Activated naive CD4-positive, alpha-beta T cell treated with anti-CD3 and anti-CD28 coated beads, Interleukin-2, amount 50 U/mL, for 16 hours (primary cell): ENCODE data around the gene IL21R.

Experiments
- DNase-seq: peaks from one replicate; pipeline ENCODE4 v3.0.0-alpha.2; 2020

The IL21R gene

DNA sequence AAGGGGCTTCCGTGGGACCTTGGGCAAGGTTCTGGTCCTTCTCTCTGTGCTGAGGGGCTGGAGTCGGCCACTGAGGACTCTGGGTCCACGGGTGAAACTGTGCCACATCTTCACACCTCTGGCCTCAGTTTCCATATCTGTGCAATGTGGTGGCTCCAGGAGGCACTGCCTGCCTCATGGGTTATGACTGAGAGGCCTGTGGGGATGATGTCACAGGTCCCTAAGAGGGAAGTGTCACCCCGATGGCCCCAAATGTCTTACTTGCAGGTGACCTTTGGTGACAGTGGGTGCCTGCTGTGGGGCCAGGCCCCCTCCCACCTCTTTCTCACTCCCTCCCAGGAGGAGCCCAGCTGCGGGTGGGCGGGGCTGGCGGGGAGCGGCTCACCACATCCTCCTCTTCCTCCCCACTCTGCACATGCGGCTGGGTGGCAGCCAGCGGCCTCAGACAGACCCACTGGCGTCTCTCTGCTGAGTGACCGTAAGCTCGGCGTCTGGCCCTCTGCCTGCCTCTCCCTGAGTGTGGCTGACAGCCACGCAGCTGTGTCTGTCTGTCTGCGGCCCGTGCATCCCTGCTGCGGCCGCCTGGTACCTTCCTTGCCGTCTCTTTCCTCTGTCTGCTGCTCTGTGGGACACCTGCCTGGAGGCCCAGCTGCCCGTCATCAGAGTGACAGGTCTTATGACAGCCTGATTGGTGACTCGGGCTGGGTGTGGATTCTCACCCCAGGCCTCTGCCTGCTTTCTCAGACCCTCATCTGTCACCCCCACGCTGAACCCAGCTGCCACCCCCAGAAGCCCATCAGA lies at the start of gene IL21R:
IL21R (plus strand) TSS at position 407 of the 801 bp plus-strand sequence. CDS start 27,898 bp downstream, outside the sequence.
- DNase-seq, result peak; percentile 83

DNA sequence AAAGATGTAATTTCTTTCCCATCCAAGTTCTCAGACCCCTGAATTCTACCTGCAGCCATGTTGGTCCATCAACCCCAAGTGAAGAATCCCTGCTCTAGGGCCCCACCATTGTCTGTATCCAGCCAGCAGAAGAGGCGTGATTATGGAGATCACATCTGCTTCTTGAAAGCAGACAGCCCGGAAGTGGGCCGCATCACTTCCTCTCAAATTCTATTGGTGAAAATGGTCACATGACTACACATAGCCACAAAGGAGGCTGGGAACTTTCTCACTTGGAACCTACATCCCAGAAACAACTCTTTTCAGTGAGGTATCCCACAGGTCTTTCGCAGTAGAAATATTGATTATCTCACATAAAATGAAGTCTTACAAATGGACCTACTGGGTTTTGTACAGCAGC lies 48.1 kb upstream of the IL21R start:
- no peak for DNase-seq

DNA sequence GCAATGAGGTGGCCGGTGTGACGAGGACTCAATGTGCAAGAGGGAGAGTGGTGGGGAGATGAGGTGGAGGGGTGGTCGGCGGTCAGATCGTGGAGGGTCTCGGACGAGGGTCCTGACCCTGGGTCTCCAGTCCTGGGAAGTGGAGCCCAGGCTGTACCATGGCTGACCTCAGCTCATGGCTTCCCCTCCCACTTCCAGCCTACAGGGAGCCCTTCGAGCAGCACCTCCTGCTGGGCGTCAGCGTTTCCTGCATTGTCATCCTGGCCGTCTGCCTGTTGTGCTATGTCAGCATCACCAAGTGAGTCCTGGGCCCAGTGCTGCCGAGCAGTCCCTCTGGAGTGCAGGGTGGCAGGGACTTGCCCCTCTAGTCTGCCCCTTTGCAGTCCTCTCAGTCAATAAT lies 46.4 kb upstream of the IL21R start:
- peak; percentile 62 for DNase-seq

DNA sequence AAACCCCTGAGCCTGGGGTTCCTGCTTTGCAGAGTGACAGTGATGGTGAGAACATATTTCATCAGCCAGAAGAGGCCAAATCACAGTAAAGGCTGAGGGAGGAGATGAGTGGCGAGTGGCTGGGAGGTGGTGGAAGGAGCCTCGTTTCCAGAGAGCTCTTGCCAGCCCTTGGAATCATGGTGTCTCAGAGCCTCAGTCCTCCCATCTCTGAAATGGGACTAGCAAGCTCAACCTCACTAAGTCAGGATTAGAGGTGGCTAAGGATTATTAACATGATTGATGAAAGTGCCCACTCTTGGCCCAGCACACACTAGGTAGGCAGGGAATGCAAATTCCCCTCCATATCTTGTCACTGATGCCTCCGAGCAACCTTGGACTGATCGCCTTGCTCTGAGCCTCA lies 45.2 kb upstream of the IL21R start:
- no peak for DNase-seq

DNA sequence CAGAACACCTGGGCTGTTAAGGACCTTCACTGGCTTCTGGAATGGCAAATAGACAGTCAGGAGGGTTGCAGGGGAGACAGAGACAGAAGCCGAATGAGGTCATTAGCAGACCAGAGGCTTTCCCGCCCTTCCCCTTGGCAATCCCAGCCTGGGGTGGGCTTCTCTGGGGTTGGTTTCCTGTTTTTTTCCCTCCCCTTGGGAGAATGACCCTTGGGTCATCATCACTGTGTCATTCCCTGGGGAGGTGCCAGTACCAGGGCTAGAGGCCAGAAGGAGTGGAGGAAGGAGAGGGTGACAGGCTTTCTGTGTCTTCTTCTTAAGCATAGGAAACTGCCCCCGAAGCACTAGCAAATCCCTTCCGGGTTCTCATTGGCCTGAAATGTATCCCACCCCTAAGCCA lies 42.9 kb upstream of the IL21R start:
- no peak for DNase-seq

DNA sequence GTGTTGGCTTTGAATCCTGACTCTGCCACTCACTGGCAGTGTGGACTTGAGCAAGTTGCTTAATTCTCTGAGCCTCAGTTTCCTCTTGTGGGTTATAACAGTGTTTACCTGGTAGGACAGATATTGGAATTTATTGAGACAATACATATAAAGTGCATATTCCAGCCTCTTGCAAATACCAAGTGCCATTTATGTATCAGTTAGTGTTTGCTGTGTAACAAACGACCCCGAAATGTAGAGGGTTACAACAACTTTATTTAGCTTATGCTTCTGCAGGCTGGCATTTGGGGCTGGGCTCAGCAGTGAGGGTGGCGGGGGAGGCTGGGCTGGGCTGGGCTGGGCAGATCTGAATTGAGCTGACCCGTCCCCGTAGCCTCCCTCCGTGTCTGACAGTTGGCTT lies 42.4 kb upstream of the IL21R start:
- DNase-seq, result no peak

DNA sequence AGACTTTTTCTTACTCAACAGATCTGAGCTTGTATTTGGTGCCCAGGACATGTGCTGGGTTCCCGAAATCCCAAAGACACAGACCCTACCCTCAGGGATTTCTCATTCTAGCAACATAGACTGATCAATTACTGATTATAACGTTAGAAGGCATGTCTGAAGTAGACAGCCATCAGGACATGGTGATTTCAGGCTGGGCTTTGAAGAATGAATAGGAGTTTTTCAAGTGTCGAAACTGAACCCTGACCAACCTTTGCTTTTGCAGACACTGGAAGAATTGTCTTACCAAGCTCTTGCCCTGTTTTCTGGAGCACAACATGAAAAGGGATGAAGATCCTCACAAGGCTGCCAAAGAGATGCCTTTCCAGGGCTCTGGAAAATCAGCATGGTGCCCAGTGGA lies 40.0 kb upstream of the IL21R start:
- DNase-seq, result no peak

DNA sequence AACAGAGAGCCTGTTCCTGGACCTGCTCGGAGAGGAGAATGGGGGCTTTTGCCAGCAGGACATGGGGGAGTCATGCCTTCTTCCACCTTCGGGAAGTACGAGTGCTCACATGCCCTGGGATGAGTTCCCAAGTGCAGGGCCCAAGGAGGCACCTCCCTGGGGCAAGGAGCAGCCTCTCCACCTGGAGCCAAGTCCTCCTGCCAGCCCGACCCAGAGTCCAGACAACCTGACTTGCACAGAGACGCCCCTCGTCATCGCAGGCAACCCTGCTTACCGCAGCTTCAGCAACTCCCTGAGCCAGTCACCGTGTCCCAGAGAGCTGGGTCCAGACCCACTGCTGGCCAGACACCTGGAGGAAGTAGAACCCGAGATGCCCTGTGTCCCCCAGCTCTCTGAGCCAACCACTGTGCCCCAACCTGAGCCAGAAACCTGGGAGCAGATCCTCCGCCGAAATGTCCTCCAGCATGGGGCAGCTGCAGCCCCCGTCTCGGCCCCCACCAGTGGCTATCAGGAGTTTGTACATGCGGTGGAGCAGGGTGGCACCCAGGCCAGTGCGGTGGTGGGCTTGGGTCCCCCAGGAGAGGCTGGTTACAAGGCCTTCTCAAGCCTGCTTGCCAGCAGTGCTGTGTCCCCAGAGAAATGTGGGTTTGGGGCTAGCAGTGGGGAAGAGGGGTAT lies 39.3 kb upstream of the IL21R start:
- DNase-seq, result no peak

DNA sequence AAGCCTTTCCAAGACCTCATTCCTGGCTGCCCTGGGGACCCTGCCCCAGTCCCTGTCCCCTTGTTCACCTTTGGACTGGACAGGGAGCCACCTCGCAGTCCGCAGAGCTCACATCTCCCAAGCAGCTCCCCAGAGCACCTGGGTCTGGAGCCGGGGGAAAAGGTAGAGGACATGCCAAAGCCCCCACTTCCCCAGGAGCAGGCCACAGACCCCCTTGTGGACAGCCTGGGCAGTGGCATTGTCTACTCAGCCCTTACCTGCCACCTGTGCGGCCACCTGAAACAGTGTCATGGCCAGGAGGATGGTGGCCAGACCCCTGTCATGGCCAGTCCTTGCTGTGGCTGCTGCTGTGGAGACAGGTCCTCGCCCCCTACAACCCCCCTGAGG lies 38.7 kb upstream of the IL21R start:
- DNase-seq, result no peak

DNA sequence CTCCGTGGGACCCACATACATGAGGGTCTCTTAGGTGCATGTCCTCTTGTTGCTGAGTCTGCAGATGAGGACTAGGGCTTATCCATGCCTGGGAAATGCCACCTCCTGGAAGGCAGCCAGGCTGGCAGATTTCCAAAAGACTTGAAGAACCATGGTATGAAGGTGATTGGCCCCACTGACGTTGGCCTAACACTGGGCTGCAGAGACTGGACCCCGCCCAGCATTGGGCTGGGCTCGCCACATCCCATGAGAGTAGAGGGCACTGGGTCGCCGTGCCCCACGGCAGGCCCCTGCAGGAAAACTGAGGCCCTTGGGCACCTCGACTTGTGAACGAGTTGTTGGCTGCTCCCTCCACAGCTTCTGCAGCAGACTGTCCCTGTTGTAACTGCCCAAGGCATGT lies 38.2 kb upstream of the IL21R start:
- no peak for DNase-seq

DNA sequence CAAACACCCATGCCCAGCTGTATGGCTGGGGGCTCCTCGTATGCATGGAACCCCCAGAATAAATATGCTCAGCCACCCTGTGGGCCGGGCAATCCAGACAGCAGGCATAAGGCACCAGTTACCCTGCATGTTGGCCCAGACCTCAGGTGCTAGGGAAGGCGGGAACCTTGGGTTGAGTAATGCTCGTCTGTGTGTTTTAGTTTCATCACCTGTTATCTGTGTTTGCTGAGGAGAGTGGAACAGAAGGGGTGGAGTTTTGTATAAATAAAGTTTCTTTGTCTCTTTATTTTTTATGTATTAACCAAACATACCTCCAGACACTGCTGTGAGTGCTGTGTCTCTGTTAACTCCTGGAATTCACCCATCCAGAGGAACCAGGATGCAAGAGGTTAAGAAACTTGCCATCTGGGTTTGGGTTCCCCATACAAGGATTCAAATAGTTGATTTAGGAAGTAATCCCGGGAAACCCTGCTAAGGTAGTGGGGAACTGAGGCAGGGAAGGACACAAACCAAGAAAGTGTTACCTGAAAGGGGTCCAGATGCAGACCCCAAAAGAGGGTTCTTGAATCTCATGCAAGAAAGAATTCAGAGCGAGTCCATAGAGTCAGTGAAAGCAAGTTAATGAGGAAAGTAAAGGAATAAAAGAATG lies 37.4 kb upstream of the IL21R start:
- DNase-seq, result peak; percentile 30

DNA sequence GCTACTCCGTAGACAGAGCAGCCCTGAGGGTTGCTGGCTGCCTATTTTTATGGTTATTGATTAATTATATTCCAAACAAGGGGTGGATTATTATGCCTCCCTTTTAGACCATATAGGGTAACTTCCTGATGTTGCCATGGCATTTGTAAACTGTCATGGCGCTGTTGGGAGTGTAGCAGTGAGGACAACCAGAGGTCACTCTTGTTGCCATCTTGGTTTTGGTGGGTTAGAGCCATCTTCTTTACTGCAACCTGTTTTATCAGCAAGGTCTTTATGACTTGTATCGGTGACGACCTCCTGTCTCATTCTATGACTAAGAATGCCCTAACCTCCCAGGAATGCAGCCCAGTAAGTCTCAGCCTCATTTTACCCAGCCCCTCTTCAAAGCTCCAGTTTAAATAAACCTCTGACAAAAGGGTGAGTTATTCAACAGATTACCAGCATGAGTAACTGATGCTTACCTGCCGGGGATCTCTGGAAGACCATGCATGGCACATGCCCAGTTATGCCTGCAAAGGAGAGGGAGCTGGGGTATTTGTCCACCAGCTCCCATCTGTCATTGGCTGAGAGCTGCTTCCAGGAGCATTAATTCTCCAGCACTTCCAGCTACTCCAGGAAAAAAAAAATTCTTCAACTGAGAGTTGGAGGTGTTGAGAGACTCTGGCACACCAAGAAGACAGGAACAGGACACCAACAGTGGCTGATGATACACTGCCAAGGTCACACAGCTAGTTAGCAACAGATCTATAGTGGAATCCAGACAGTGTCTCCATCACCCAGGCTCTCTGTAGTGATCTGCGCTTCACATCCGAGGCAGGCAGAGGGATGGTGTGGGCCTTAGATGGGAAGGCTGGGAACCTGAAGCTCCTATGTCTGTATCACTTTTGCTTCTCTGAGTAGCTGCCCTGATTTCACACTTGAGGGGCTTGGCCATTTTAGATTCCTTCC lies 36.6 kb upstream of the IL21R start:
- DNase-seq, result no peak

DNA sequence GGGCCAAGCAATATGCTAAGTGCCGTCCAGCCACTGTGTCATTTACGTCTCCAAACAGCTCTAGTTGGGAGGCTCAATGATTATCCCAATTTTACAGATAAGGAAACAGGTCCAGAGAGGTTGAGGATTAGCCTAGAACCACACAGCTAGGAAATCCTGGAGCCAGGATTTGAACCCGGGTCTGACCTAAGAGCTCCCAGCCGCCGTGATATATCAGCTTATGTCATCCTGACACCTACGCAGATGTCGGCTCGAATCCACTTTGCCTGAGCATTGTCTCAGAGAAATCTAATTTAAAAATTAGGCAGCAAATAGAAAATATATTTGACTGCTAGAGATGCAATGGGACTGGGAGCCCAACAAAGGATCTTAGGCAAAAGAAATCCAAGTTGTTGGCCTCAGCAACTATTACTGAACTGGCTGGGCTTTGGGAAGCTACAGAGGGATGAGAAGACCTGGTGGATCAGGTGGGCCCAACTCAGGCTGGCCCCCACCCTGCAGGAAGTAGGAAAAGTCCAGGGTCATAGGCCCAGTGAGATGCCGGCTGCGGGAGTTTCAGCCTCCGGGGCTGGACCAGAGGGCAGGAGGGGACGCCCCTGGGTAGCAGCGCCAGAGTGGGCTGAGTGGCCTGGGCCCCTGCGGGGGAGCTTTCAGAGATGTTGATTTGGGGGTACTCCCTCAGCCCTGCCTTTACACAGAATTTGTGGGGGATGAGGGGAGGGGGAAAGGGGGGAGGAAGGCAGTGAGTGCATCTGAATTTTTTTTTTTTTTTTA lies 35.1 kb upstream of the IL21R start:
- DNase-seq, result peak; percentile 45

DNA sequence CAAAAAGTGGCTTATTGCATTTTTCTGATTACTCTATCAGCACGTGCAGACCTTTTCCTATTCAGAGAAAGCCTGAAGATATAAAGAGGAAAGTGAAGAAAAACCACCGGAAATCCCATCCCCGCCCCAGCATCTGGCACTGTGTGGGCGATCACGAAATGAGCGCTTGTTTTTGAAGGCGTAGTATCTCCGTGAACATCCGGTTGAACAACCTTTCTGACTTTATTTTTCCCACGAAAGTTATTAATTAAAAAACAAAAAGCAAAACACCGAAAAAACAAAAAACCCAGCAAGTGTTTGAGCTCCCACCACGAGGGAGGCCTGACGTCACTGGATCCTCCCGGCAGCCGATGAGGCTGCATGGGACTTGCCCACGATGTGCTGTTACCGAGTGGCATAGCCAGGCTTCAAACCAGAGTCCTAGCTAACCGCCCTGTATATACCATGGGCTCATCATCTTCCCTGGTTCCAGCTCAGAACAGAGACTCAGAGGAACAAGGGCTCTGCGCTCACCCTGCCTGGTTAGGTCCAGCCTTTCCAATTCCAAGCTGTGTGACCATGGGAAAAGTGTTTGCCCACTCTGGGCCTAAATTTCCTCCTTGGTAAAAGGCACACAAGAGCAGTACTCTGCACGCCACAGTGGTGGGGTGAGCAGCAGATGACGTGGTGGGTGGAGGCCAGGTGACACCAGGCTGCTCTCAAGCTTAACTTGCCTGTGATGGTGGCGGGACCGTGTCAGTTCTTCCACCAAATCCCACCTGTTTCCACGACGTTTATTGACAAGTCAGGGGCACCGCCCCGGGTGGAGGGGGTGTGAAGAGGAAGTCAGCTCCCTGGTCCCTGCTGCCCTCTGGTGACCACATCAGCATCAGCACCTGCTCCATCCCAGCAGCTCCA lies 34.3 kb upstream of the IL21R start:
- peak; percentile 93 for DNase-seq

DNA sequence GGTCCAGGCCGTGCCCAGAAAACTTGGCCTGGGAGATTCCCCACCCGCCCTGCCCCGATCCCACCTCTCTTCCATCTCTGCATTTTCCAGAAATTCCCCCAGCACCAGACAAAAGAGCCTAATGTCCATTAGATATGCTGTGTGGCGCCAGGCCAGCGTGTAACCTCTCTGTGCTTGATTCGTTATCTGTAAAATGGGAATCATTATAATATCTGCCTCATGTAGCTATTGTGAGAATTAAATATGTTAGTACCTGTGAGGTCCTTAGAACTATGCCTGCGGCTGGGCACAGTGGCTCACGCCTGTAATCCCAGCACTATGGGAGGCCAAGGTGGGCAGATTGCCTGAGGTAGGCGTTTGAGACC lies 33.6 kb upstream of the IL21R start:
- DNase-seq, result no peak

DNA sequence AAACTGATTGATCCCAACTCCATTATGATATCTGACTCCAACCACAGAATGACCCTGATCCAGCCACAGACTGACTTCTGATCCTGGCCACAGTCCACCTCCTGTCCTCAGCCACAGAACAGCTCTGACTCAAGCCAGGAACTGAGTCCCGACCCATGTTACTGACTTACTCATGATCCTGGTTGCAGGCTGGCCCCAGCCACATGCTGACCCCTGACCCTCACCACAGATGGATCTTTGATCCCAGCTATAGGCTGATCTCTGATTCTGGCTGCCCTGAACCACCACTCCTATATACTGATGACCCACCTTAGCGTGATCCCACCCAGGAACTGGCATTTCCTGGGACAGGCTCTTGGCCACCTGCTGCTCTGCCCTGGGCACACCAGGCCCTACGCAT lies 32.2 kb upstream of the IL21R start:
- no peak for DNase-seq

DNA sequence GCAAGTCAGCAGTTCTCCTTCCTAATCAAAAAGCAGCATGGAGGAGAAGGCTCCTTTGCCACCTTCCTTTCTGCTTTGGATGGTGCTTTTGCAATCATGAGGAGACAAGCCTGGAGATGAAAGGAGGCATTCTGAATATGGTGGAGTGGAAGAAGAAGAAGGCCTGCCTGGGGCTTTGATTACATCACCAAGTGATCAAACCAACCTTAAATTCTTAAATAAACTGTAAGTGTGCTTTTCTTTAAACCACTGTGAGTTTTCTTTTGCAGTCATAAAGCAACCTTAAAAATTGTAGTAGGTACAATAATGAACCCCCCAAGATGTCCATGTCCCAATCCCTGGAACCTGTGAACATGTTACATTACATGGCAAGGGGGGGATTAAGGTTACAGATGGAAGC lies 31.7 kb upstream of the IL21R start:
- DNase-seq, result no peak

DNA sequence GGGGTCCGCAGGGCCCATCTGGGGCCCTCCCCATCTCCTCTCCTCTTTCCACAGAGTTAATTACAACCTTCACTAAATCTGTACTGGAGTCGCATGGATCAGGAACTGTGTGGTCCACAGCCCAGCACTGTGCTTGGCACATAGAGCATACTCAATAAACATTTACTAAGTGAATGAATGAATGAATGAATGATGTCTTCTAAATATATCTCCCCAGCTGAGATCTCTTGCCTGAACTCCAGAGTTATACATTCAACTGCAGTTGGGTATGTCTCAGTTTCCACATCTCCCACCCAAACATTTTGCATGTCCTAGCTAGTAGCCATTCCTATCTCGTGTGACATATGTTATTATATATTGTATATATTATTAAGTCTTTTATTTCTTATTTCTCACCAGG lies 28.7 kb upstream of the IL21R start:
- DNase-seq, result no peak

DNA sequence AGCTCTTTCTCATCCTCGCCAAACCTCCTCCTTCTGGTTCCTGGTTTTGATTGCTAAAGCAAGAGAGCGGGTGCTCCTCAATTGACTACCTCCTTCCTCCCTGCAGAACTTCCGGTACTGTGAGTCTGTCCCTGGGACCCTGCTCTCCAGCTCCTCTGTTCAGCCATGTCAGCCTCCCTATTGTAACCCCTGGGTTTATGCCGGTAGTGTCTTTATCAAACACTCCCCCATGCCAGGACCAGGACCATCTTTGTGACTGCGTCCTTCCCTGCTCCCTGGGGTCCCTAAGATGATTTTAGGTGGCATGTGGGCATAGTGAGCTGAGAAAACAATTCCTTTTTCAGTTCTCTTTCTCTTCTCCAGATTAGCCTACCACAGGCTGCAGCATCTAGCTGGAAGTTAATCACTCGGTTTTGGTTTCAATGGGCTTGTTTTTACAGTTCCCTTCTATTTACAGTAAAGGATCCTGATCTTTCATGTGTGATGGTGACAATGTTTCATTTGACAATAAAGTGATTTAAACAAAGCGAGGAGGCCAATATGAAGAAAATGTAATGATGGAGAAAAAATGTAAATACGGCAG lies 27.7 kb upstream of the IL21R start:
- DNase-seq, result no peak

DNA sequence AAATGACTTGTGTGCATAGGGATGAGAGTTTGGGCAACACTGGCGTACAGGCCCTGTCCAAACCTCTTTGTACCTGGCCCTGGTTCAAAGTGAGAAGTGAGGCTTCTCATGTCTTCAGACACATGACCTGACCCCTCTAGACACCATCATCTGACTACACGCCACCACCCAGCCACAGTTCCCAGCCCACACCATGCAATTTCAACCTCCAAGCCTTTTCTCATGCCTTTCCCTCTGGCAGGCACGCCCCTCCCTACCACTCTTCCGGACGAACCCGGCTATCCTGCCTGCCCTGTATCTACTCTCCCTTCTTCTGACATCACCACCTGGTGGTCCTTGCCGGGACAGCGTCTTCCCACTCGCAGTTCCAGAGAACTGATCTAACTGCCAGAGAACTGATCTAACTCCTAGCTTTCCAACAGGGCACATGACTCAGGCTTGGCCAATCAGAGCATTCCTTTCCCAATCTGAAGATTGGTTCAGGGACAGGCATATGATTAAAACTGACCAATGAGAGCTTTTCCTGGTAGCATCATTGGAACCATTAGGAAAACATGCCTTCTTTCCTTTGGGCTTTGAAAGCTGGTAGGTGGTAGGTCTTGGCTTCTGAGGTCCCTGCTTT lies 27.1 kb upstream of the IL21R start:
- DNase-seq, result peak; percentile 50
